ENCODE measurements around the gene FSHB. TPM values are rescaled to one million over a fixed set of nuclear protein-coding genes. Genes with fewer than 3 reads are reported as not detected.

The FSHB gene
- total RNA-seq, 6 experiments from 2014 or later, result not detected

DNA sequence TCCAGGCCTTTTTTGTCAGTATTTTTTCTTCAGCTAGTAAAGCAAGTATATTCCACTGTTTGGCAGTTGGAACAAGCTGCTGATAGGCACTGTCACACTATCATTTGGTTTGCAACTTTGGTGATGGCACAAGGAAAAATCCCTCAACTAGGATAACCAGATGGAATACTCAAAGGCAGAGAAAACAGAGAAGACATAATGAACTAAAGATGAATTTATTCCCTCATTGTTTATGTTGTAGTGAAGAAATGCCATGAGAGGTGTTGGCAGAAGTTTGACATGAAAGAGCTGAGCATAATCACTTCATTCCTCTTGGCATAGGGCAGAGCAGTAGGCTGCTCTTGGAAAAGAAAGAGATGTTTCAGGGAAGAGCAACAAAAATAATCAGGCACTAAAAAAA is 39.9 kb downstream of the FSHB start:
- ATAC-seq (no peak), DNase-seq (no peak)
- TF ChIP-seq, protein P1, sequence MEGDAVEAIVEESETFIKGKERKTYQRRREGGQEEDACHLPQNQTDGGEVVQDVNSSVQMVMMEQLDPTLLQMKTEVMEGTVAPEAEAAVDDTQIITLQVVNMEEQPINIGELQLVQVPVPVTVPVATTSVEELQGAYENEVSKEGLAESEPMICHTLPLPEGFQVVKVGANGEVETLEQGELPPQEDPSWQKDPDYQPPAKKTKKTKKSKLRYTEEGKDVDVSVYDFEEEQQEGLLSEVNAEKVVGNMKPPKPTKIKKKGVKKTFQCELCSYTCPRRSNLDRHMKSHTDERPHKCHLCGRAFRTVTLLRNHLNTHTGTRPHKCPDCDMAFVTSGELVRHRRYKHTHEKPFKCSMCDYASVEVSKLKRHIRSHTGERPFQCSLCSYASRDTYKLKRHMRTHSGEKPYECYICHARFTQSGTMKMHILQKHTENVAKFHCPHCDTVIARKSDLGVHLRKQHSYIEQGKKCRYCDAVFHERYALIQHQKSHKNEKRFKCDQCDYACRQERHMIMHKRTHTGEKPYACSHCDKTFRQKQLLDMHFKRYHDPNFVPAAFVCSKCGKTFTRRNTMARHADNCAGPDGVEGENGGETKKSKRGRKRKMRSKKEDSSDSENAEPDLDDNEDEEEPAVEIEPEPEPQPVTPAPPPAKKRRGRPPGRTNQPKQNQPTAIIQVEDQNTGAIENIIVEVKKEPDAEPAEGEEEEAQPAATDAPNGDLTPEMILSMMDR (IDR thresholded peaks at IDR 0.05), result no peak
- TF ChIP-seq POLR2A (IDR thresholded peaks at IDR 0.05), result no peak
- Histone ChIP-seq H3K4me3 (no peak overlapping the region), H3K4me1 (no peaks in the 10 kb centered on the region), H3K27ac (no peak overlapping the region), H3K9me3 (no peaks in the 10 kb centered on the region), H3K27me3 (no peaks in the 10 kb centered on the region), H3K36me3 (no peaks in the 10 kb centered on the region)
- intact Hi-C loops (cut with DNase I), result no loop called here

DNA sequence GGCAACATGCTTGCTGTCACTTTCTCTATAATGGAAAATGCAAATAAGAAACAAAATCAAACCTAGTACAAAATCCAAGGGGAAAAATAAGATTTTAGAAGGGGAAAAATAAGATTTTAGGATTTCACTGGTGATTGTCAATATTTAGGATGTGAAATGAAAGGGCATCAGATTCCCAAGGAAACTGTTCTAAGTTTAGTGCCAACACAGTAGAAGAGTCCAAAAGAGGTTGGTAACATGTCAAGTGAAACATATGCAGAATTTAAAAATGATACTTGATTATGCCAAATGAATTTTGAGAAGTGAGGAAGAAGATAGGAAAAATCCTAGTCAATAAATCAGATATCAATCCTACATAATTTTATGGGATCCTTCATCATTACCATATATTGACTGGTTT is 46.4 kb downstream of the FSHB start:
- H3K4me1 ChIP-seq, result no peaks in the 10 kb centered on the region
- intact Hi-C loops (cut with DNase I), result no loop called here
- ATAC-seq, result no peak

DNA sequence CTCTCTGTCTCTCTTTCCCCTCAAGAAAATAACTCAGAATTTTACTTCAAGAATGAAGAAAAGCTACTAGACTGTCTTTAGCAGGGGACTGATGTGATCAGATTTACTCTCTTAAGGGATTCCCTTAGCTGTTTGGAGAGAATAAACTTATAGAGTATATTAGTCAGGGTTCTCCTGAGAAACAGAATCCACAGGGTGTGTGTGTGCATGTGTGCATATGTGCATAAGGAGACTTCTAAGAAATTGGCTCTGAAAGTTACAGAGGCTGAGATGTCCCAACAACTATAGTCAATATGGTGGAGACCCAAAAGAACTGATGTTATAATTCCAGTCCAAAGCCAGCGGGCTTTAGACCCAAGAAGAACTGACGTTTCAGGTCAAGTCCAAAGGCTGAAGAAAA is 49.0 kb downstream of the FSHB start:
- Histone ChIP-seq H3K9me3 (no peaks in the 10 kb centered on the region), H3K4me3 (no peak overlapping the region), H3K27me3 (no peaks in the 10 kb centered on the region), H3K36me3 (no peaks in the 10 kb centered on the region), H3K4me1 (no peaks in the 10 kb centered on the region), H3K27ac (no peak overlapping the region)
- WGBS (ENCODE audit: insufficient coverage, low coverage, low lambda C conversion rate, missing lambda C conversion rate), result 17% methylated on average over 1 of the region's 2 CpGs
- DNase-seq (no peak), ATAC-seq (no peak)
- TF ChIP-seq, protein P1 (IDR thresholded peaks at IDR 0.05), result no peak
- no peak for TF ChIP-seq POLR2A (IDR thresholded peaks at IDR 0.05)
- intact Hi-C loops (cut with DNase I), result no loop called here

More for the DNA sequence above, 46.4 kb downstream of the FSHB start:
- H3K36me3 ChIP-seq, result no peaks in the 10 kb centered on the region
- no peak overlapping the region for H3K4me3 ChIP-seq
- H3K27me3 ChIP-seq, result no peaks in the 10 kb centered on the region
- H3K27ac ChIP-seq, result no peak overlapping the region
- no peak for DNase-seq
- TF ChIP-seq POLR2A (IDR thresholded peaks at IDR 0.05), result no peak
- TF ChIP-seq, protein P1 (IDR thresholded peaks at IDR 0.05), result no peak
- H3K9me3 ChIP-seq, result no peaks in the 10 kb centered on the region

DNA sequence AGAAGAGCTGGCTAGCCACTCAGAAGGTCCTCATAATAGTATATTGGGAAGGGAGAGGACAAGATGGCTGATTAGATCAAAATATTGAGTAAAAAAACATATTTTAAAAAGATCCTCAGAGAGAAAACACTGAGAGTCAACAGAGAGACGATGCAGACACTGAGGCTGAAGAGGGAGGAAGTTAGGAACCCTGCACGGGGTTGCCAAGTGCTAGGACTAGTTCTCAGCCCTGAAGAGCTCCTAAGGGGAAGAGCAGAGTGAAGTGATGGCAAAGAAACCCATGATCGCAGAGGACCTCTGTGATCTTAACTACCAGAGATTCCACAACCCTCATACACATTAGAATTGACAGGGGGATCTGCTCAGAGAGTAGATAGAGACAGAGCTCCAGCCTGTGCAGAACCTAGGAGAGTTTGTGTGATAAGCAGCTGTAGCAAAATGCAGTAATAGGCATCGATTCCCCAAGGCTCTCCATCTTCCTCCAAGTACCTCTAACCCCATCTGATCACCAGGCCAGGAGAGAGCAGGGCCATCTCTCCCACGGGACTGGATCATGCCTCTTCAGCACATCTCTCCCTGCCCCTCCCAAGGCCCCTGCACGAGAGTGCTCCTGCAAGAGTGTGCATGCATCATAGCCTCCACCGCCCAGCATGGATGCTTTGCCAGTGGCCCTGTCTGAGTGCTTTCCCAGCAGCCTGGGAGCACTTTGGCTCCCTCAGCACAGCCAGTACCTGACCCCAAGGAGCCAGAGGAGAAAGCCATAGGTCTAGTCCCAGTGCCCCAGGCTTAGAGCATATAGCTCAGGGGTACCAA is 50.9 kb downstream of the FSHB start:
- TF ChIP-seq POLR2A (IDR thresholded peaks at IDR 0.05), result no peak
- TF ChIP-seq, protein P1 (IDR thresholded peaks at IDR 0.05), result no peak
- Histone ChIP-seq H3K4me1 (no peaks in the 10 kb centered on the region), H3K27ac (no peak overlapping the region), H3K9me3 (no peaks in the 10 kb centered on the region), H3K27me3 (no peaks in the 10 kb centered on the region), H3K36me3 (no peaks in the 10 kb centered on the region), H3K4me3 (no peak overlapping the region)
- DNase-seq, result peak in 1 of 3 donors; percentile 37
- 32% methylated on average over 5 of the region's 7 CpGs for WGBS (ENCODE audit: insufficient coverage, low coverage, low lambda C conversion rate, missing lambda C conversion rate)
- peak in 1 of 4 donors; percentile 21 for ATAC-seq
- intact Hi-C loops (cut with DNase I), result no loop called here

DNA sequence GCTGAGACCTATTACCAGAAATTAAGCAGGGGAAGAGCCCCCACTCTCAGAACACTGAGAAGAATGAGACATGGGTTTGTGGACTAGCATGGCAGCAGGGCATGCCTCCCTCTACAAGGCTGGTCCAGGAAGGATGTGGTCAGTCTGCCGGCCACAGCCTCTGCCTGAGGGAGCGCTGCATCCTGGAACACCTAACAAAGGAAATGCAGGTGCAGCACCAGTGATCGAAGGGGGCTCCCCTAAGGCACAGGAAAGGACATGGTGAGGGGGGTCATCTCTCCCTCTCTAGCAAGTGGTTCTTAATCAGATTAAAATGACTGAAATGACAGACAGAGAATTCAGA is 51.4 kb downstream of the FSHB start:
- WGBS (ENCODE audit: insufficient coverage, low coverage, low lambda C conversion rate, missing lambda C conversion rate), result 44% methylated on average over 3 of the region's 3 CpGs
- Histone ChIP-seq H3K4me3 (no peak overlapping the region), H3K27ac (no peak overlapping the region), H3K27me3 (no peaks in the 10 kb centered on the region), H3K4me1 (no peaks in the 10 kb centered on the region), H3K36me3 (no peaks in the 10 kb centered on the region), H3K9me3 (no peaks in the 10 kb centered on the region)
- peak in 1 of 4 donors; percentile 32 for ATAC-seq
- DNase-seq, result peak in 1 of 3 donors; percentile 37
- intact Hi-C loops (cut with DNase I), result no loop called here
- TF ChIP-seq POLR2A (IDR thresholded peaks at IDR 0.05), result no peak
- TF ChIP-seq, protein P1 (IDR thresholded peaks at IDR 0.05), result no peak
